GM23248 (cell line): ENCODE data around the gene ZNF236.

Experiments
- EZH2 ChIP-seq: fragments of 200-600 bp; sonication (generic); IDR thresholded peaks from 2 replicates; pipeline ENCODE4 v1.6.1; 2018; ENCODE audit warnings: antibody characterized with exemption, mild to moderate bottlenecking; ENCODE audit not compliant: insufficient read depth, poor library complexity, severe bottlenecking
- EZH2phosphoT487 ChIP-seq: fragments of 200-600 bp; sonication (generic); IDR thresholded peaks from 2 replicates; pipeline ENCODE4 v1.6.1; 2018; ENCODE audit warnings: antibody characterized with exemption, moderate library complexity, mild to moderate bottlenecking, low read depth; ENCODE audit not compliant: insufficient read depth

GRCh38 chr18:76897257-76897656, 74.9 kb downstream of the ZNF236 start:
- TF ChIP-seq EZH2 (no peak), EZH2phosphoT487 (no peak)
